ENCODE results near the gene MSANTD7. TPM values are rescaled to one million over a fixed set of nuclear protein-coding genes. Genes with fewer than 3 reads are reported as not detected.

MSANTD7 gene, protein sequence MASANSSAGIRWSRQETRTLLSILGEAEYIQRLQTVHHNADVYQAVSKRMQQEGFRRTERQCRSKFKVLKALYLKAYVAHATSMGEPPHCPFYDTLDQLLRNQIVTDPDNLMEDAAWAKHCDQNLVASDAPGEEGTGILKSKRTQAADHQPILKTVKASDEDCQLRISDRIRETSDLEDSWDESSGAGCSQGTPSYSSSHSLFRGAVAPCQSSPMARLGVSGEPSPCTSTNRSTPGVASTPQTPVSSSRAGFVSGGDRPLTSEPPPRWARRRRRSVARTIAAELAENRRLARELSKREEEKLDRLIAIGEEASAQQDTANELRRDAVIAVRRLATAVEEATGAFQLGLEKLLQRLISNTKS
- 11.0 and 12.0 TPM in 2 replicates for total RNA-seq

DNA sequence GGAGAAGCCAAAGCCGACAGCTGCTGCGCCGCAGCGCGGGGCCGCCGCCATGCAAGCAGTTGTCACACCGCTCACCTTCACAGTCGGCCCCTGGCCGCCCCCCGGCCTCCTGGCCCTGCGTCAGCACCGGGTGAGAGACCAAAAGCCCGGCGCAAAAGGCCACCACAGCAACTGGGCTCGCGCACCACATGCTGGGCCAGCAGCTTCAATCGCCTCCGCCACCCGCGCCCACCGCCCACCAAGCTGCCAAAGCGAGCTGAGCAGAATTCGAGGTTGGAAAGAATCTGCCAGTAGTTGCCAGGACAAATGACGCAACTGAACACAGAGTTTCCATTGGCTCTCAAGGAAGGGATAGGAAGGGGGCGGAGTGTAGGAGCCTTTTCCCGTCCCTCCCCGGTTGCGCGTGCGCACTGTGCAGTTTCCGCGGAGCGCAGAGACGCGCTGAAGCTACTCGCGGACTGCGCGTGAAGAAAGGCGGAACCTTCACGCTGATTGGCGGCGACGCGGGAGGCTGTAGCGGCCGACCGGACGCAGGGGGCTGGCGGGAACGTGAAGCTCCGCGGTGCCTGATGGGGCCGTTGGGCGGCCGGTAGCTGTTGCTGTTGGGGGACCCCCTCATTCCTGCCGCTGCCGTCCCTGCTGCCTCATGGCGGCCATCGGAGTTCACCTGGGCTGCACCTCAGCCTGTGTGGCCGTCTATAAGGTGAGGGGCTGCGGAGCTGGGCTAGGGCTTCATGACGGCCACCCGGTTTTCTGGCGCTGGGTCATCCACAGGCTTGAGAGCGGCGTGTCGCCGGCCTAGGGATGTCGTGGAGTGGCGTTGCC lies at the start of gene MSANTD7, which contains the start of the genes CDNF and HSPA14:
Gene MSANTD7, plus strand, starts transcription at position 550 of the 825 bp plus-strand sequence. CDS start 3,979 bp downstream, outside the sequence.
Gene CDNF, minus strand, starts transcription at position 281 of the 825 bp plus-strand sequence. Its CDS starts 91 bp downstream, at position 190.
Gene HSPA14, plus strand, starts transcription at position 550 of the 825 bp plus-strand sequence. Its CDS starts 97 bp downstream, at position 647.

DNA sequence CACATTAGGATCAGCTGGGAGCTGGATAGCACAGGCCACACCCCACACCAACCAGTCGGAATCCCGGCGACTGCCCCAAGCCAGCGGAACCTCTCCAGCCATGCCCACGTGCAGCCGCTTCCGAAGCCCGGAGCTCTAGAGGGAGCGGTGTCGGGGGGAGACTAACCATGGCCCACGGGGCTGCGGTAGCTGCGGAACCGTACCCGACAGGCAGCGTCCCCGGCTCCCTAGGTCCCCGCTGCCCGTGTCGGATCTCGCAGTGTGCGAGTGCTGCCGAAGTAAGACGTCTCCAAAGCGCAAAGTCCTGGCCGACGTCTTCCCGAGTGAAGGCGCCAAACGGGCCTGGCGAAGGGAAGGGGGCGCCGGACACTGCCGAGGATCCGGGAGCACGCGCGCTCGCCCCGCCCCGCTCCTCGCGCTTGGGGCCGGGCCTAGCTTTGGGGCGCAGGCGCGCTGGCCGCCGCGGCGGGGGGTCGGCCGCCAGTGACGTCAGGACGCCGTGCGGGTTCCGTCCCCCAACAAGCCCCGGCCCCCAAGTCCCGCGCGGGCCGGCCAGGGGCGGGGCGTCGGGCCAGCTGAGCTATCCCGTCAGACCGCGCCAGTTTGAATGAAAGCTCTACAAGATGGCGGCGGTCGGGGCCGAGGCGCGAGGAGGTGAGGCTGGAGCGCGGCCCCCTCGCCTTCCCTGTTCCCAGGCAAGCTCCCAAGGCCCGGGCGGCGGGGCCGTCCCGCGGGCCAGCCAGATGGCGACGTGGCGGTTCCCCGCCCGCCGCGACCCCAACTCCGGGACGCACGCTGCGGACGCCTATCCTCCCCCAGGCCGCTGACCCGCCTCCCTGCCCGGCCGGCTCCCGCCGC lies 40.4 kb downstream of the MSANTD7 start, which contains the start of gene SUV39H2:
Gene SUV39H2, plus strand, starts transcription at position 601 of the 858 bp plus-strand sequence. Its CDS starts 23 bp downstream, at position 624.

Other genes with a start within 250 kb of the MSANTD7 start
- 8.7 TPM in 2 replicates for gene FAM107B, start 63.4 kb upstream of the MSANTD7 start, total RNA-seq
- 0.11 and 0.47 TPM in 2 replicates for gene CDNF, start 269 bp upstream of the MSANTD7 start, total RNA-seq
- gene HSPA14, start within 50 bp of the MSANTD7 start, total RNA-seq, result 8.0 and 26.0 TPM in 2 replicates
- gene SUV39H2, start 40.6 kb downstream of the MSANTD7 start, total RNA-seq, result 8.4 and 20.5 TPM in 2 replicates
- gene DCLRE1C, start 115.8 kb downstream of the MSANTD7 start, total RNA-seq, result 6.6 and 8.7 TPM in 2 replicates
- 0.49 TPM in 1 of 2 replicates, not detected in the other for gene MEIG1, start 121.1 kb downstream of the MSANTD7 start, total RNA-seq
- gene OLAH, start 205.6 kb downstream of the MSANTD7 start, total RNA-seq, result 0.42 and 0.55 TPM in 2 replicates